Measurements from ENCODE around the gene TERB1. TPM values are rescaled to one million over a fixed set of nuclear protein-coding genes. Genes with fewer than 3 reads are reported as not detected.

The TERB1 gene
- total RNA-seq, 1 experiment from 2014 or later, result not detected

GRCh38 chr16:66711581-66711980, 89.8 kb downstream of the TERB1 start (continued):
- TF ChIP-seq CREM (CRISPR knock-in tag; IDR thresholded peaks at IDR 0.05), result no peak
- TF ChIP-seq ZNF396 (CRISPR knock-in tag; IDR thresholded peaks at IDR 0.05; ENCODE audit: borderline replicate concordance), result no peak
- no peak for TF ChIP-seq NR3C1 (CRISPR knock-in tag; conservative IDR thresholded peaks at IDR 0.05; ENCODE audit: low read depth)

GRCh38 chr16:66706506-66706880, 94.9 kb downstream of the TERB1 start:
- CTCF ChIA-PET, result interaction anchor here (0.9 kb wide), 1 partner anchor 9 kb away, joined by 3 read pairs; no protein-coding TSS in a partner anchor
- DNase-seq (ENCODE audit: low spot score) (no peak), ATAC-seq (peak; percentile 44)
- H3K4me3 Mint-ChIP-seq, result no peak overlapping the region
- H3K4me1 Mint-ChIP-seq, result peaks cover 11% of the 10 kb centered on the region
- POLR2A ChIA-PET, result no interaction called here
- H3K36me3 Mint-ChIP-seq, result no peaks in the 10 kb centered on the region
- H3K9me3 Mint-ChIP-seq, result no peaks in the 10 kb centered on the region; the same call in 1 of the 2 replicates
- H3K27me3 Mint-ChIP-seq (ENCODE audit: low read depth), result no peaks in the 10 kb centered on the region
- no peak overlapping the region for H3K27ac Mint-ChIP-seq
- no peak for TF ChIP-seq FOXP1 (CRISPR knock-in tag; IDR thresholded peaks at IDR 0.05; ENCODE audit: borderline replicate concordance)
- no peak for TF ChIP-seq ZBTB21 (CRISPR knock-in tag; IDR thresholded peaks at IDR 0.05; ENCODE audit: borderline replicate concordance)
- no peak for TF ChIP-seq ZNF425 (CRISPR knock-in tag; conservative IDR thresholded peaks at IDR 0.05)
- TF ChIP-seq ZNF263 (CRISPR knock-in tag; IDR thresholded peaks at IDR 0.05; ENCODE audit: low read depth), result no peak
- TF ChIP-seq E2F5 (CRISPR knock-in tag; IDR thresholded peaks at IDR 0.05), result no peak
- TF ChIP-seq ZNF138 (CRISPR knock-in tag; conservative IDR thresholded peaks at IDR 0.05), result no peak
- TF ChIP-seq ZNF423 (CRISPR knock-in tag; IDR thresholded peaks at IDR 0.05), result no peak
- no peak for TF ChIP-seq GABPB1 (CRISPR knock-in tag; IDR thresholded peaks at IDR 0.05)
- TF ChIP-seq ATF1 (CRISPR knock-in tag; IDR thresholded peaks at IDR 0.05), result no peak
- no peak for TF ChIP-seq SMAD3 (CRISPR knock-in tag; IDR thresholded peaks at IDR 0.05; ENCODE audit: borderline replicate concordance)
- no peak for TF ChIP-seq STAT6 (CRISPR knock-in tag; conservative IDR thresholded peaks at IDR 0.05; ENCODE audit: low read depth)
- TF ChIP-seq PRRX2 (CRISPR knock-in tag; IDR thresholded peaks at IDR 0.05), result no peak
- no peak for TF ChIP-seq OVOL2 (CRISPR knock-in tag; IDR thresholded peaks at IDR 0.05; ENCODE audit: borderline replicate concordance)
- TF ChIP-seq HMGXB4 (CRISPR knock-in tag; IDR thresholded peaks at IDR 0.05), result no peak
- TF ChIP-seq ZNF121 (CRISPR knock-in tag; IDR thresholded peaks at IDR 0.05), result no peak
- no peak for TF ChIP-seq ZNF512 (CRISPR knock-in tag; IDR thresholded peaks at IDR 0.05; ENCODE audit: borderline replicate concordance)
- TF ChIP-seq RELA (CRISPR knock-in tag; IDR thresholded peaks at IDR 0.05; ENCODE audit: borderline replicate concordance), result no peak
- no peak for TF ChIP-seq ARID4B (CRISPR knock-in tag; IDR thresholded peaks at IDR 0.05; ENCODE audit: borderline replicate concordance)

All from WTC11 (cell line).